Measurements from ENCODE around the gene PDE7B.

Gene PDE7B

GRCh38 chr6:135993361-135993760, 141.9 kb downstream of the PDE7B start:
- no peak for DNase-seq

- DNase-seq: no peak
These were observed 143.5 kb downstream of the PDE7B start for GRCh38 chr6:135994857-135995544.

DNA sequence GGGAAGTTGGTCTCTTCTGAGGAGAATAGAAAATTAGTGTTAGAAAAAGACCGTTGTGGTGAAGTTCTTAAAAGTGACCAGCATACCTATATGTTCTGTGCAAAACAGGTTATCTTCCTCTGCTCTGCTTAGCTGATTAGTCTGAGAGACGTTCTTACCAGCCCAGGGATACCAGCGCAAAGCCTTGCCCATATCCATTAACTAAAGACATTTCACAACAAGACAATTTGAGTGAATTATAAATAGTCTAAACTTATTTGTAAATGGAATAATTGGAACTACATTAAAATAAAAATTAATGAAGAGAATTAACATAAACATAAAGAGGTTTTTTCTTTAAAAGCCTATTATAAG, 144.0 kb downstream of the PDE7B start:
- DNase-seq: no peak

GRCh38 chr6:135996668-135997067, 145.2 kb downstream of the PDE7B start:
- DNase-seq: no peak

- no peak for DNase-seq
These were observed 147.9 kb downstream of the PDE7B start for GRCh38 chr6:135999393-135999792.

- DNase-seq: no peak
These were observed 155.8 kb downstream of the PDE7B start for GRCh38 chr6:136007345-136007744.

- DNase-seq: no peak
These were observed 160.0 kb downstream of the PDE7B start for GRCh38 chr6:136011475-136011874.

- no peak for DNase-seq
These were observed 160.8 kb downstream of the PDE7B start for GRCh38 chr6:136012198-136012887.

DNA sequence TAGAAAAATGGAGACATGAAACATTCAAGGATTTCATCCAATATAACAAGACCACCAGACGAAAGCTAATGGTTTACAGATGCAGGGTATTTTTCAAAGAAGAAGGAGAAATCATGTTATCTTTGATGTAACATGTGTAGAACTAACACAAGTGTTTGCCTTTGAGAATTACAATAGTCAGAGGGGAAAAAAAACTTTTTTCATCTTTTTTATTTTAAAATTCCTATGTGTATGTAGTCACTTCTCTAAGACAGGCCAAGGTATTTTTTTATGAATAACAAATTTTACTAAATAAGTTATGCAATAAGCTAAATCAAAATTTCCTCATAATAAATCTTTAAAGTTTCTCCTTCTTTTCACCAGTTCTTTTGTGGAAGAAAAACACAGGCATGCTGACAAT, 161.4 kb downstream of the PDE7B start:
- DNase-seq: no peak

GRCh38 chr6:136014454-136015437, 163.2 kb downstream of the PDE7B start:
- DNase-seq: no peak

DNA sequence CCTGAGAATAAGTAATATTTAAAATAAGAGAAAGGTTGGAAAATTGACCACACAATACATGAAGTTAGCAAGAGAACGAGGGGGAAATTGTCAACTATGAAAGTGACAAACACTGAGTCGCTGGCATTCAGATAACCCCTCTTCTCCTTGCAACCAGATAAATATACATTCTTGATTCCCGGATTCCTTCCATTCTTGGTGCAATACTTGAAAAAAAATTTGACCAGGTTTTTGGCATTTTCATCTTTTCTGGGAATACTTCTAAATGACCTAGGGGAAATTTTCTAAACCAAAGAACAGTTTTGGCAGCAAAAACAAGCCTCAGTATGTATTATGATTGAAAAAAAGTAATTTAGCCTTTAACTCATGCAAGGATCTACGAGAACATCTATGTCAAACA, 164.0 kb downstream of the PDE7B start:
- no peak for DNase-seq

DNA sequence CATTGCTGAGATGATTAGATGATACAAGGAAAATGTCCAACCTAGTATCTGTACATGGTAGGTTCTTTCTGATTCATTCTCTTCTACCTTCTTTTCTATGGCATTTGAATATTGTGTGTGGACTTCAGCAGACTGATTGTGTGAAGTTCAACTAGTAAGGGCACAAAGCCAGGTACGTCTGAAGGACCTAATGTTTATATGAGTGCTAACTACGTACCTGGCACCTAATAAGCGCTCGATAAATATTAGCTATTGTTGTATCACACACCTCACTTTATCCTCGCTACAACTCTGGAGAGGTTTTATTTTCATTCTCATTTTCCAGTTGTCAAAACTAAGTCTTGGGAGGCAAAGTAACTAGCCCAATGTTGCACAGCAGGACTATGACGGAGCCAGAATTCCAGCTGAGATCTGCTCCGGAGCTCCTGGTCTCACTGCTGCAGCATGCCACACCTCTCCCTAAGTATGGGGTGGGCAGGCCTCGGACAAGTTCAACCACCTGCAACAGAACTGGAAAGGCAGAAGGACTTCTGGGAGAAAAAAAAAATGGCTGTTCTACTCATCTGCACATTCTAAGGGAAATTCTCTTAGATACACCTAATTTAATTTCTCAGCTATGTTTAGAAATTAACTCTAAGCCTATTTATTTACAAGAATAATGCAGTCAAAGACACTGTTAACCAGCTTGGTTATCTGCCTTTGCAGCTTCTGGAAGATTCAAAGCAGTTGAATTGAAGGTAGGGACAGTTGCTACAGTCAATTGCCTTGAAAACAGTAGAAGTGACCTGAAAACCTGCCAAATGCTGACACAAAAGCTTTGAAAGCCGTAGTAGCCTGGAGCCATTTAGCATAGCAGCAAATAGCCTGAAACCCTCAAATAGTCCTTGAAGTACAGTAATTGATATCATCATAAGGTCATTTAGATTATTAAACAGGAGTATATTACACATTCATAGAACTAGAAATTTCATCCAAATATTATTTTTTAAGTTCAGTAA, 165.0 kb downstream of the PDE7B start:
- no peak for DNase-seq

DNA sequence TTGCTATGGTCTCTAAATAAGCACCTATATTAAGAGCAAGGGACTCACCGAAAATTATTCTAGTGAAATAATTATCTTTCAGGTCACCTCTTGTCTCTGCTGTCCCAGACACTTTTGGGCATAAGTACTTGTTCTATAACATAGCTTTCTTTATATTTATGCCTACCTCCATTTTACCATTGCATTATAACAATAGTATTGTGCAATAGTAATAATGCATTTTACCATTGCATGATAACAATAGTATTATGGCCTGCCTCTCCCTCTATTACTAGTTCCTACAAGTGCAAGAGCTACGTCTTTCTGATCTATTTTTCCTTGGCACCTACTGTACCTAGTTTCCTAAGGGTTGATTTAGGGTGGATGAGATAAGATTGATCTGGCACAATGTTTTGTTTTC, 169.2 kb downstream of the PDE7B start:
- no peak for DNase-seq

- no peak for DNase-seq
These were observed 170.8 kb downstream of the PDE7B start for GRCh38 chr6:136022224-136022874.

DNA sequence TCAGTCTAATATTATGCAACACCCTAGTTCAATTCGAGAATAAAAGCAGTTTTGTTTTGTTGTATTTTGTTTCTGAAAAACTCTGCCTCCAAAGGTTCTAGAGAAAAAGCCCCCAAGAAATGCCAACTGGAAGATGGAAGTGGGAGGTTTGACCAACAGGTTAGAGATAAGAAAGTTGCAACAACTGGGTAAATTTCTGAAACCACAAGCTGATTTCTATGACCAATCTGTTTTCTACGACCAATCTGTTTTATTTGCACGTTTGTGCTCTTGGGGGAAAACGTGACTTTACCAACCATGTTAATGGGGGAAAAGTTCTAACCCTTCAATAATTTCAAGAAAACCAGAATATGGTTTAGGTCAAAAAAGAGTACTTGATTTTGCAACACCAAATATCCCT, 173.2 kb downstream of the PDE7B start:
- no peak for DNase-seq

DNA sequence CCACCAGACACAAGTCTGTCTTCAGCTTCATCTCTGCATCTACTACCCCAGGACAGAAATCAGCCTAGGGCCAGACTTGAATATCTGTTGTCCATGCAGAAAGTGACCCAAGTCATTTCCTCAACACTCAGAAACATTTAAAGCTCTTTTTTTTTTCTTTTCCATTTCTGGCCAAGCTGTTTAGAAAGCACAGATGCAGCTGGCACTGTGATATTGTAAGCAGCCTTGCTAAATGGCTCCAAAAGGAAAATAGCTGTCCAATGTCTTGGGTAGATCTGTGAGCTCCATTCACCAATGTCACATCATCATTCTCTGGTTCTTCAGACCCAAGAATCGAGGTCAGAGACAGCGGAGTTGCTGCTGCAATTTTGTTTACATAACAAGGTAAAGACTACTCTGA, 174.2 kb downstream of the PDE7B start:
- DNase-seq: no peak

DNA sequence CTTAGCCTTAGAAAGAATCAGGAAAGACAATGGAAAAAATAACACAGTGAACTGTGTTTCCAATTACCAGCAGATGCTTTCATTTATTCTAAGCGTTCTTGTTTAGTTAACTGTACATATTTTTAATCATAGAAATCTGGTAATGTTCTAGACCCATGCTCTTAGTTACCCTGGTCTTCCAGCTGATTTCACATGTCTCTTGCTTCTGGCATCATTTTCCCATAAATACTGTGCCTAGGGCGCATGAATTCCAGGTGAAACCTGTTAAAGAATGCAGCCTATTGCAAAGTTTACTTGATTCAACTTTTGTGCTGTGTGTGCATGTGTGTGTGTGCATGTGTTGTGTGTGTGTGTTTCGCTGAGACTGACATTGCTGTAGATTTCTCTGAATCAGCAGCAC, 178.6 kb downstream of the PDE7B start:
- no peak for DNase-seq

- no peak for DNase-seq
These were observed 180.5 kb downstream of the PDE7B start for GRCh38 chr6:136031982-136032381.

DNA sequence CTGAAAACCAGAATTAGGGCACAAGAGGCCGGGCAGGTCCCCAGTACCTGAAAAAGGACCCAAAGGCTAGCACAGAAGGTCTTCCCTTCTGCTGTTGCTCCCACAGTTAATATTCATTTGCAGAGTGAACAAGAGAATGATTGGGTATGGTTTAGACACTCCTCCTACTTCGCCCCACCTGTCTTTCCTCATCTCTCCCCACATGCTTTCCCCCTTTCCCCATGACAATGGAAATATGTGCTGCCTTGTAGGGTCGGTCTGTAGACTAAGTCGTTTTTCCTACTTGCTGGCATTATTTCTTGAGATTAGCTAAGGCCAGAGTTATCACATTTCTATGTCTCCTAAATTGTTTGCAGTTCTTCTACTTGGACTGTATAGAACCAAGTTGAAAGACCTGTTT, 181.9 kb downstream of the PDE7B start:
- DNase-seq: no peak

DNA sequence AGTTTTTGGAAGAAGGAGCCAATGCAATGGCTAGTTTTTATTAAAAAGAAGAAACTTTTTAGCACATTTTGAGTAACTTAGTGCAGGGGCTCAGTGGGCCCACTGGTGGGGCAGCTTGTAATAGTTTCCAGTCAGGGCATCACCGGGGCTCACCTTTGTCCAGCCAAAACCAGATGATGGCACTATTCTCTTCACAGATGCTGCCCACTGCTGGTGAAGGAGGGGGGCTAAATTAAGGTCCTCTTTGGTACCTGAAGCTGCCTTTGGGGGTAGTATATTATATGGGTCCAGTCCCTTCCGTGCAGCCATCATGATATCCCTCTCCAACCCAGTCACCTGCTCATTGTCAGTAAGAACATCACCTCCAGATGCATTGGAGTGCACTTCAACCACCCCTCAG, 182.9 kb downstream of the PDE7B start:
- DNase-seq: no peak

- DNase-seq: no peak
These were observed 184.0 kb downstream of the PDE7B start for GRCh38 chr6:136035378-136036070.

Measured in cortex of kidney (tissue), 1 donor.